HepG2 (cell line): ENCODE measurements around the gene PM20D1.

ENCODE experiments used
- CBX5 ChIP-seq: sonication (generic); formaldehyde crosslinking; IDR thresholded peaks from 2 replicates; pipeline ENCODE4 v1.4.0; 2020; ENCODE audit warnings: missing genetic modification reagents, borderline replicate concordance
- CEBPB ChIP-seq: IDR thresholded peaks from 2 replicates; pipeline ENCODE4 v1.6.1; 2011; ENCODE audit warnings: low read depth, low read length, improper control_type of control experiment, borderline replicate concordance
- CTCF ChIP-seq: sonication (generic); formaldehyde crosslinking; IDR thresholded peaks from 2 replicates; pipeline ENCODE4 v1.5.0; 2020; ENCODE audit warnings: mild to moderate bottlenecking, missing genetic modification reagents, moderate library complexity
- EP300 ChIP-seq, 3 experiments: sonication (generic) in 1 of 3; formaldehyde crosslinking in 1 of 3; IDR thresholded peaks; 2 replicates each; pipeline versions ENCODE4 v1.5.1 to v1.6.1; 2011 to 2020; ENCODE audit warnings: low read depth in 2 of 3, low read length in 2 of 3, borderline replicate concordance in 1 of 3, improper control_type of control experiment in 1 of 3, mild to moderate bottlenecking in 1 of 3, missing genetic modification reagents in 1 of 3, moderate library complexity in 1 of 3
- ESRRA ChIP-seq: sonication (generic); formaldehyde crosslinking; IDR thresholded peaks from 2 replicates; pipeline ENCODE4 v1.5.1; 2020; ENCODE audit warnings: mild to moderate bottlenecking, low read depth, missing genetic modification reagents
- PATZ1 ChIP-seq: sonication (generic); formaldehyde crosslinking; IDR thresholded peaks from 2 replicates; pipeline ENCODE4 v1.4.0; 2020; ENCODE audit warnings: missing genetic modification reagents
- PHF8 ChIP-seq: sonication (generic); formaldehyde crosslinking; IDR thresholded peaks from 2 replicates; pipeline ENCODE4 v1.5.0; 2020; ENCODE audit warnings: missing genetic modification reagents
- POLR2AphosphoS2 ChIP-seq: IDR thresholded peaks from 2 replicates; pipeline ENCODE4 v1.6.1; 2011; ENCODE audit warnings: low read depth, low read length, improper control_type of control experiment
- RFX5 ChIP-seq: IDR thresholded peaks from 2 replicates; pipeline ENCODE4 v1.6.1; 2011; ENCODE audit warnings: low read depth, low read length, improper control_type of control experiment
- ZBTB3 ChIP-seq: sonication (generic); formaldehyde crosslinking; IDR thresholded peaks from 2 replicates; pipeline ENCODE4 v1.4.0; 2020; ENCODE audit warnings: low read depth, mild to moderate bottlenecking, moderate library complexity, missing genetic modification reagents, borderline replicate concordance
- ZBTB33 ChIP-seq: sonication (generic); formaldehyde crosslinking; IDR thresholded peaks from 2 replicates; pipeline ENCODE4 v1.4.0; 2020; ENCODE audit warnings: missing genetic modification reagents
- ZFY ChIP-seq: sonication (generic); formaldehyde crosslinking; IDR thresholded peaks from 2 replicates; pipeline ENCODE4 v1.4.0; 2020; ENCODE audit warnings: missing genetic modification reagents
- ZNF552 ChIP-seq: sonication (generic); formaldehyde crosslinking; IDR thresholded peaks from 2 replicates; pipeline ENCODE4 v1.9.0; 2022; ENCODE audit warnings: missing genetic modification reagents, mild to moderate bottlenecking, borderline replicate concordance

GRCh38 chr1:205783433-205783795, 66.5 kb downstream of the PM20D1 start:
- TF ChIP-seq PHF8 (CRISPR knock-in tag) (no peak), CTCF (CRISPR knock-in tag) (no peak), EP300 (IDR thresholded peaks at IDR 0.05; ENCODE audit: low read depth in 2 of 2, low read length in 2 of 2) (no peak), EP300 (CRISPR knock-in tag; IDR thresholded peaks at IDR 0.05; ENCODE audit: borderline replicate concordance) (no peak), ZBTB3 (CRISPR knock-in tag) (no peak), RFX5 (no peak), ZNF552 (CRISPR knock-in tag) (no peak), CEBPB (no peak), ZBTB33 (CRISPR knock-in tag) (no peak), ESRRA (no peak), ZFY (no peak), PATZ1 (CRISPR knock-in tag) (no peak), CBX5 (CRISPR knock-in tag) (no peak), POLR2AphosphoS2 (no peak)
